CD1c-positive myeloid dendritic cell (primary cell): ENCODE results near the gene HEXA.

Source experiments
- DNase-seq: peaks from one replicate; pipeline ENCODE4 v3.0.0-alpha.2; 2016; ENCODE audit errors: extremely low spot score

The HEXA gene

GRCh38 chr15:72375501-72375845, 341 bp downstream of the HEXA start:
- peak; percentile 61 for DNase-seq

GRCh38 chr15:72372361-72372760, 3.5 kb downstream of the HEXA start:
- DNase-seq = peak; percentile 60

GRCh38 chr15:72369964-72370363, 5.8 kb downstream of the HEXA start:
- peak; percentile 72 for DNase-seq

GRCh38 chr15:72368899-72369298, 6.9 kb downstream of the HEXA start:
- peak; percentile 78 for DNase-seq

- DNase-seq = peak; percentile 58
These were observed 7.5 kb downstream of the HEXA start for GRCh38 chr15:72368325-72368724.

GRCh38 chr15:72365844-72366243, 10.0 kb downstream of the HEXA start:
- peak; percentile 80 for DNase-seq

GRCh38 chr15:72361176-72361575, 14.6 kb downstream of the HEXA start:
- peak; percentile 38 for DNase-seq

GRCh38 chr15:72358650-72359171, 17.1 kb downstream of the HEXA start:
- peak; percentile 84 for DNase-seq

GRCh38 chr15:72358121-72358520, 17.7 kb downstream of the HEXA start:
- DNase-seq = no peak

GRCh38 chr15:72354496-72354895, 21.3 kb downstream of the HEXA start:
- no peak for DNase-seq

- no peak for DNase-seq
These were observed 22.5 kb downstream of the HEXA start for GRCh38 chr15:72353266-72353665.

- DNase-seq = no peak
These were observed 30.0 kb downstream of the HEXA start for GRCh38 chr15:72345806-72346205.

- no peak for DNase-seq
These were observed 30.5 kb downstream of the HEXA start for GRCh38 chr15:72345280-72345679.

- DNase-seq = no peak
These were observed 31.2 kb downstream of the HEXA start for GRCh38 chr15:72344602-72345001.

GRCh38 chr15:72342385-72342784, 33.4 kb downstream of the HEXA start:
- peak; percentile 45 for DNase-seq

GRCh38 chr15:72341361-72341760, 34.5 kb downstream of the HEXA start:
- no peak for DNase-seq

- no peak for DNase-seq
These were observed 35.4 kb downstream of the HEXA start for GRCh38 chr15:72340366-72340765.

- DNase-seq = peak; percentile 43
These were observed 36.0 kb downstream of the HEXA start for GRCh38 chr15:72339777-72340177.

- DNase-seq = peak; percentile 34
These were observed 37.0 kb downstream of the HEXA start for GRCh38 chr15:72338617-72339321.

GRCh38 chr15:72338148-72338547, 37.7 kb downstream of the HEXA start:
- DNase-seq = no peak

GRCh38 chr15:72334842-72335241, 41.0 kb downstream of the HEXA start:
- DNase-seq = no peak

- no peak for DNase-seq
These were observed 44.8 kb downstream of the HEXA start for GRCh38 chr15:72331021-72331420.

- no peak for DNase-seq
These were observed 52.1 kb downstream of the HEXA start for GRCh38 chr15:72323752-72324151.
